GM21737 (cell line): ENCODE measurements around the gene POLR3G.
A peak's percentile ranks its signal among the peaks of the same experiment; 100 is the strongest.

Source experiments
- ATAC-seq: cut with Tn5 transposase; IDR thresholded peaks from one replicate; pipeline ENCODE4 v1.9.1; 2021; ENCODE audit warnings: mild to moderate bottlenecking, moderate library complexity; ENCODE audit not compliant: unreplicated experiment

Gene POLR3G

GRCh38 chr5:90549729-90550275, 75.1 kb downstream of the POLR3G start:
- no peak for ATAC-seq

- no peak for ATAC-seq
Observed at GRCh38 chr5:90550963-90551362, 76.3 kb downstream of the POLR3G start.

- ATAC-seq = no peak
Observed at GRCh38 chr5:90551376-90551775, 76.7 kb downstream of the POLR3G start.

GRCh38 chr5:90553711-90554110, 79.0 kb downstream of the POLR3G start:
- no peak for ATAC-seq

- no peak for ATAC-seq
Observed at GRCh38 chr5:90554358-90555006, 79.8 kb downstream of the POLR3G start.

GRCh38 chr5:90555666-90556065, 81.0 kb downstream of the POLR3G start:
- ATAC-seq = no peak

GRCh38 chr5:90557391-90557790, 82.7 kb downstream of the POLR3G start:
- ATAC-seq = no peak

GRCh38 chr5:90557871-90558270, 83.2 kb downstream of the POLR3G start:
- ATAC-seq = no peak

GRCh38 chr5:90558344-90559192, 83.9 kb downstream of the POLR3G start, which contains the start of gene ADGRV1:
ADGRV1 (plus strand) TSS chr5:90558797; CDS start chr5:90558896, 99 bp downstream.
- peak; percentile 46 for ATAC-seq

- no peak for ATAC-seq
Observed at GRCh38 chr5:90560771-90561170, 86.1 kb downstream of the POLR3G start.

GRCh38 chr5:90561766-90562165, 87.1 kb downstream of the POLR3G start:
- no peak for ATAC-seq

- ATAC-seq = no peak
Observed at GRCh38 chr5:90562341-90562740, 87.7 kb downstream of the POLR3G start.

- no peak for ATAC-seq
Observed at GRCh38 chr5:90563108-90563507, 88.4 kb downstream of the POLR3G start.
